HT1080 (cell line): Measurements from ENCODE around the gene TMEM247. TPM values are rescaled to one million over a fixed set of nuclear protein-coding genes. Genes with fewer than 3 reads are reported as not detected.
"Not testable (repeated sequence)": the region's sequence is repeated elsewhere in the genome, so short reads cannot be mapped to it uniquely, and the experiment has no call there.

ENCODE experiments used
- DNase-seq: peaks from one replicate; pipeline ENCODE4 v3.0.0-alpha.2; 2015; ENCODE audit warnings: low read depth
- total RNA-seq: library from RNA; depleted of rRNA; stranded (reverse); fragments of >200 nt; shearing (Covaris generic); gene quantifications from 2 replicates; pipeline ENCODE4 v1.2.3, GENCODE V29; 2014

Gene TMEM247
- total RNA-seq, 1 experiment from 2014 or later = not detected

- no peak for DNase-seq
These were observed 20.4 kb upstream of the TMEM247 start for GRCh38 chr2:46458763-46459500.

- no peak for DNase-seq
These were observed 19.7 kb upstream of the TMEM247 start for GRCh38 chr2:46459694-46460093.

DNA sequence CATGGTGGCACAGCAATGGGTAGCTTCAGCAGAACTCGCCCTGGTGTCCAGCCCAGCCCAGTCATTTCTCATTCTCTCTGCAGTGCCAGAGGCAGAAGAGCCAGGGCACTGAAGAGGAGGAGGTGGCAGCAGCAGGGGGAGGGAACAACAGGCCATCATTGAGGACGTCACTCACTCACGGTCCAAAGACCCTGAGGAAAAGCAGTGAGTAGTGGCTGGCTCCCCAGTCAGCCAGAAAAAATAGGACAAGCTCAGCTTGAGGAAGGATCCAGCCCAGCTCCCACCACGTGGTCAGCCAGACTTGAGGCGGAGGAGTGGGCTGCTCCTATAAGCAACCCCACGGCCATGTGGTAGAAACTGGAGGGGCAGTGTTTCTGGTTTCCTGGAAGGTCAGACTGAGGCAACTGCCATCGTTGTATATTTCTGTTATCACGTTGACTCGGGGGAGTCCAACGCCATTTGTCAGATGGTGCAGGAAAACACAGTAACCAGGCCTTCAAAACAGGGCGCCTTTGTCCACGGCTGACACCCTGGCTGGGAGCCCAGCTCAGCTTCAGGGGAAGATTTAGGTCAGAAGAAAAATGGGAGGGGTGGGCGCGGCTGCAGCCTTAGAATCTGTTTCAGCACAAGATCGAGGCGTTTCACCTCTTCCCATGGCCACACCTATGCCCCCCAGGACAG, 19.0 kb upstream of the TMEM247 start:
- no peak for DNase-seq

DNA sequence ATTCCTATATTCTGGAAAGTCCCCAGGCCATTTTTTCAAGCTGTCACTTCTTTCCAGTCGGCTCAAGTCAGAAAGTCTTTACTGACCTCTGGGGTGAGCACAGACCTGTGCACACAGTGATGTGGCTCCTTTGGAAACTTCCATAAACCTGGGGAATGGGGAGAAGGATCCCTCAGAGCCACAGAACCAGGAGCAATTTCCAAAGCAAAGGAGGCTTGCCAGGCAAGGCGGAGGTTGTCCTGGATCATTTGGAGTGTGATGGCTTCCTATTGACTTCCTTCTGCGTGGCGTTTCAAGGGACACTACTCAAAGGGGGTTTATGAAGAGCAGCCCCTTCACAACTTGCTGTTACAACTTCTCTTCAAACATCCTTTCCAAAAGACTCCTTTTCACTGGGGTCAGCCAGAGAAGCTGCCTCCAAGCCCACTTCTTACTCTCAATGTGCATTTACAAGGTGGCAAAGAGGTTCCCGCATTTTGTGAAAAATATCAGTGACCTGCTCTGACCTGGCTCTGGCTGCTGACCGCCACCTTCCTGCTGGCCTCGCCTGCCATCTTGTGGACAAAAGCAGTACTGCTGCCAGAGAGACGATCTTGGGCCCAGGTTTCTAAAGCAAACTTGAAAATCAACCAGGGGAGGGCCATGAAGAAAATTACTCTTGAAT, 18.2 kb upstream of the TMEM247 start:
- peak; percentile 59 for DNase-seq

GRCh38 chr2:46461709-46462171, 17.6 kb upstream of the TMEM247 start:
- no peak for DNase-seq

GRCh38 chr2:46462936-46463335, 16.4 kb upstream of the TMEM247 start:
- DNase-seq = no peak

GRCh38 chr2:46469116-46469515, 10.2 kb upstream of the TMEM247 start:
- DNase-seq = no peak

GRCh38 chr2:46469700-46470099, 9.7 kb upstream of the TMEM247 start:
- no peak for DNase-seq

GRCh38 chr2:46470114-46470628, 9.2 kb upstream of the TMEM247 start:
- no peak for DNase-seq

DNA sequence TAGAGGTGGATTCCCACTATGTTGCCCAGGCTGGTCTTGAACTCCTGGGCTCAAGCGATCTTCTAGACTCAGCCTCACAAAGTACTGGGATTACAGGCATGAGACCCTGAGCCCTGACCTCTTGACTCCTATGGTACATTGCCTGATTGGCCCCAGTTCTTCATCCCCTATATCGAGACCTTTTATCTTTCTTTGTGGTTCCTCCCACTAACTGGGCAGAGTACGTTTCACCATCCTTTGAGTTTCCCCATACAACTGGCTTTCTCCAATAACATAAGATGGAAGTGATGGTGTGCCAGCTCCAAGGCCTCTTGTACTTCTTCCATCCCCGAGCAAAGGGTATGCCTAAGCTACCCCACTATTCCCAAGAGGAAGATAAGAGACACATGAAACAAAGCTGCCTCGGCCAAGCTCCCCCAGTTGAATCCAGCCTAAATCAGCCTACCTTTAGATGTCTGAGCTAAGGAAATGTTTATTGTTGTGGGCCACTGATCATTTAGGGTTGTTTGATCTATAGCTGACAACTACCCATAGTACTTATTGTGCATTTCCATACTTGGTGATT, 8.3 kb upstream of the TMEM247 start:
- DNase-seq = no peak

GRCh38 chr2:46471697-46472096, 7.7 kb upstream of the TMEM247 start:
- no peak for DNase-seq

DNA sequence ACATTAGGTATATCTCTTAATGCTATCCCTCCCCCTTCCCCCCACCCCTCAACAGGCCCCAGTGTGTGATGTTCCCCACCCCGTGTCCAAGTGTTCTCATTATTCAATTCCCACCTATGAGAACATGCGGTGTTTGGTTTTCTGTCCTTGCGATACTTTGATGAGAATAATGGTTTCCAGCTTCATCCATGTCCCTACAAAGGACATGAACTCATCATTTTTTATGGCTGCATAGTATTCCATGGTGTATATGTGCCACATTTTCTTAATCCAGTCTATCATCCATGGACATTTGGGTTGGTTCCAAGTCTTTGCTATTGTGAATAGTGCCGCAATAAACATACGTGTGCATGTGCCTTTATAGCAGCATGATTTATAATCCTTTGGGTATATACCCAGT, 7.2 kb upstream of the TMEM247 start:
- DNase-seq = not testable (repeated sequence)

- not testable (repeated sequence) for DNase-seq
These were observed 1.9 kb upstream of the TMEM247 start for GRCh38 chr2:46477462-46477861.

DNA sequence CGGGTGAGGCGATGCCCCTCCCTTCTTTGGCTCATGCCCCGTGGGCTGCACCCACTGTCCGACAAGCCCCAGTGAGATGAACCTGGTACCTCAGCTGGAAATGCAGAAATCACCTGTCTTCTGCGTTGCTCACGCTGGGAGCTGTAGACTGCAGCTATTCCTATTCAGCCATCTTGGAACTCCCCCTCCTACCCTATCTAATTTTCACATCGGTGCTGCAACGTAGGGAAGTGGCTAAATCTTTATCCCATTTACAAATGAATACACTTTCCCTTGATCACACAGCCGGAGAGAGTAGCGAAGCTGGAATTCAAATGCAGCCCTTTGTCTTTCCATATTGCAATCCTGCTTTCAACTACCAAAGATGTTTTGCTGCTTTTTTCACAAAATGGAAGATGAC, 1.4 kb upstream of the TMEM247 start:
- no peak for DNase-seq

- DNase-seq = no peak
These were observed 1.2 kb downstream of the TMEM247 start for GRCh38 chr2:46480562-46480961.

- DNase-seq = peak; percentile 79
These were observed 2.1 kb downstream of the TMEM247 start for GRCh38 chr2:46481198-46482193.

DNA sequence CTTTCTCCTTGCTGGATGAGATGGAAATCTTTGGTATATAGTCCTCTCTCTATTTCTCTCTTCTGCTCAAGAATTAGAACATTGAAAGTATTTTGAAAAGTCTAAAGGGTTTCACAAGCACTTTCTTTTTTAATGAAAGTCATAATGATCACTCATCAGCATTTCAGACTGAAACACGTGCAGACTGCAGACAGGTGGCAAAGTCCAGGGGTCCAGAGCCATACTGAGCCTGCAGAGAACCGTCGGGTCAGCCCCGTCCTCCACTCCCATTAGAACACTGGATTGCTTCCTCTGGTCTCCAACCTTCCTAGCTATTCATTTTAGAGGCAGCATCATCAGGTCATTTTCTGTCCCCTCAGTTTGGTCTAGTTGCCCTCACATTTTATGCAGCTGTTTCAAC, 3.1 kb downstream of the TMEM247 start:
- no peak for DNase-seq

DNA sequence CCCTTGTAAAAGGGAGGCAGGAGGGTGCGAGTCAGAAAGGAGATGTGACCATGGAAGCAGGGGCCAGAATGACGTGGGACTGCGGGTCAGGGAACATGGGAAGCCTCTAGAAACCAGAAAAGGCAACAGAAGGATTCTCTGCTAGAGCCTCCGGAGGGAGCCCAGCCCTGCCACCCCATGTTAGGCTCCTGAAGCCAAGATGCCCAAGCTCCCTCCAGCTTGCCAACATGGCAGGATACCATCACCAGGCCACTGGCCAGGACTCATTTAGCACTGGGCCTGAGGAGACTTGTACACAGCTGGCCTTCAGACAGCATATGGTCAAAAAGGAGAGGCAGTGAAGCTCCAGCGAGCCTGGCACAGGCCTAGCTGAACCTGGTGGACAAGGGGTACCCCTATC, 5.6 kb downstream of the TMEM247 start:
- DNase-seq = no peak

GRCh38 chr2:46486436-46486835, 7.1 kb downstream of the TMEM247 start:
- DNase-seq = no peak

GRCh38 chr2:46487667-46488335, 8.4 kb downstream of the TMEM247 start:
- DNase-seq = peak; percentile 50
